ENCODE measurements around the gene TLE4.

DNA sequence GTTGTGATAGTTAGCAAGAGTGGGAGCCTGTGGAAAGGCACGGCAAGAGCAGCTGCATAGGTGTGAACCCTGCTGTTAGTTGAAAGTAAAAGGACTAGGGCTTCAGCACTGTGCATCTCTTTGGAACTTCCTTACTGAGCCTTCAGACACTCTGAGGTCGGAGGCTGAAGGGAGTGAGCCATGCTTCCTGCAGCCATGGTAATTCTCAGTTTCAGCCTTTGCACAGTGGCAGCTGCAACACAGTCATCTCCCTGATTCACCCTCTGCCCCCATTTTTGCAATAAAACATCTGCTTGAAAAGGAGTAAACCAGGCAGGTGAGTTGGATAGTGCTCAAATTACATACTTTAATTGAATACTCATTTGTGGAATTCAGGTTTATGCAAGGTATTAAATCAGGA lies 6.5 kb upstream of the TLE4 start:
- TF ChIP-seq EZH2 (IDR thresholded peaks at IDR 0.05; ENCODE audit: low read depth, unreplicated experiment): no peak
- TF ChIP-seq, protein P1, sequence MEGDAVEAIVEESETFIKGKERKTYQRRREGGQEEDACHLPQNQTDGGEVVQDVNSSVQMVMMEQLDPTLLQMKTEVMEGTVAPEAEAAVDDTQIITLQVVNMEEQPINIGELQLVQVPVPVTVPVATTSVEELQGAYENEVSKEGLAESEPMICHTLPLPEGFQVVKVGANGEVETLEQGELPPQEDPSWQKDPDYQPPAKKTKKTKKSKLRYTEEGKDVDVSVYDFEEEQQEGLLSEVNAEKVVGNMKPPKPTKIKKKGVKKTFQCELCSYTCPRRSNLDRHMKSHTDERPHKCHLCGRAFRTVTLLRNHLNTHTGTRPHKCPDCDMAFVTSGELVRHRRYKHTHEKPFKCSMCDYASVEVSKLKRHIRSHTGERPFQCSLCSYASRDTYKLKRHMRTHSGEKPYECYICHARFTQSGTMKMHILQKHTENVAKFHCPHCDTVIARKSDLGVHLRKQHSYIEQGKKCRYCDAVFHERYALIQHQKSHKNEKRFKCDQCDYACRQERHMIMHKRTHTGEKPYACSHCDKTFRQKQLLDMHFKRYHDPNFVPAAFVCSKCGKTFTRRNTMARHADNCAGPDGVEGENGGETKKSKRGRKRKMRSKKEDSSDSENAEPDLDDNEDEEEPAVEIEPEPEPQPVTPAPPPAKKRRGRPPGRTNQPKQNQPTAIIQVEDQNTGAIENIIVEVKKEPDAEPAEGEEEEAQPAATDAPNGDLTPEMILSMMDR (conservative IDR thresholded peaks at IDR 0.05; ENCODE audit: low read depth in 2 of 2): no peak
- TF ChIP-seq EZH2phosphoT487 (IDR thresholded peaks at IDR 0.05; ENCODE audit: unreplicated experiment): no peak
- no peak for TF ChIP-seq POLR2AphosphoS5 (IDR thresholded peaks at IDR 0.05; ENCODE audit: low read depth)
- TF ChIP-seq JUNB (IDR thresholded peaks at IDR 0.05; ENCODE audit: unreplicated experiment): no peak
- TF ChIP-seq CREB1 (CRISPR knock-in tag; IDR thresholded peaks at IDR 0.05; ENCODE audit: low read depth): no peak
- TF ChIP-seq, protein P2, sequence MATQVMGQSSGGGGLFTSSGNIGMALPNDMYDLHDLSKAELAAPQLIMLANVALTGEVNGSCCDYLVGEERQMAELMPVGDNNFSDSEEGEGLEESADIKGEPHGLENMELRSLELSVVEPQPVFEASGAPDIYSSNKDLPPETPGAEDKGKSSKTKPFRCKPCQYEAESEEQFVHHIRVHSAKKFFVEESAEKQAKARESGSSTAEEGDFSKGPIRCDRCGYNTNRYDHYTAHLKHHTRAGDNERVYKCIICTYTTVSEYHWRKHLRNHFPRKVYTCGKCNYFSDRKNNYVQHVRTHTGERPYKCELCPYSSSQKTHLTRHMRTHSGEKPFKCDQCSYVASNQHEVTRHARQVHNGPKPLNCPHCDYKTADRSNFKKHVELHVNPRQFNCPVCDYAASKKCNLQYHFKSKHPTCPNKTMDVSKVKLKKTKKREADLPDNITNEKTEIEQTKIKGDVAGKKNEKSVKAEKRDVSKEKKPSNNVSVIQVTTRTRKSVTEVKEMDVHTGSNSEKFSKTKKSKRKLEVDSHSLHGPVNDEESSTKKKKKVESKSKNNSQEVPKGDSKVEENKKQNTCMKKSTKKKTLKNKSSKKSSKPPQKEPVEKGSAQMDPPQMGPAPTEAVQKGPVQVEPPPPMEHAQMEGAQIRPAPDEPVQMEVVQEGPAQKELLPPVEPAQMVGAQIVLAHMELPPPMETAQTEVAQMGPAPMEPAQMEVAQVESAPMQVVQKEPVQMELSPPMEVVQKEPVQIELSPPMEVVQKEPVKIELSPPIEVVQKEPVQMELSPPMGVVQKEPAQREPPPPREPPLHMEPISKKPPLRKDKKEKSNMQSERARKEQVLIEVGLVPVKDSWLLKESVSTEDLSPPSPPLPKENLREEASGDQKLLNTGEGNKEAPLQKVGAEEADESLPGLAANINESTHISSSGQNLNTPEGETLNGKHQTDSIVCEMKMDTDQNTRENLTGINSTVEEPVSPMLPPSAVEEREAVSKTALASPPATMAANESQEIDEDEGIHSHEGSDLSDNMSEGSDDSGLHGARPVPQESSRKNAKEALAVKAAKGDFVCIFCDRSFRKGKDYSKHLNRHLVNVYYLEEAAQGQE (IDR thresholded peaks at IDR 0.05; ENCODE audit: unreplicated experiment): no peak
- TF ChIP-seq, protein P3, sequence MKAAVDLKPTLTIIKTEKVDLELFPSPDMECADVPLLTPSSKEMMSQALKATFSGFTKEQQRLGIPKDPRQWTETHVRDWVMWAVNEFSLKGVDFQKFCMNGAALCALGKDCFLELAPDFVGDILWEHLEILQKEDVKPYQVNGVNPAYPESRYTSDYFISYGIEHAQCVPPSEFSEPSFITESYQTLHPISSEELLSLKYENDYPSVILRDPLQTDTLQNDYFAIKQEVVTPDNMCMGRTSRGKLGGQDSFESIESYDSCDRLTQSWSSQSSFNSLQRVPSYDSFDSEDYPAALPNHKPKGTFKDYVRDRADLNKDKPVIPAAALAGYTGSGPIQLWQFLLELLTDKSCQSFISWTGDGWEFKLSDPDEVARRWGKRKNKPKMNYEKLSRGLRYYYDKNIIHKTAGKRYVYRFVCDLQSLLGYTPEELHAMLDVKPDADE (IDR thresholded peaks at IDR 0.05): no peak
- TF ChIP-seq ZNF331 (CRISPR knock-in tag; IDR thresholded peaks at IDR 0.05; ENCODE audit: low read depth): no peak
- TF ChIP-seq ZNF114 (CRISPR knock-in tag; IDR thresholded peaks at IDR 0.05): no peak

Measured in GM23338 (cell line).